PC-9 (cell line): ENCODE data around the gene MYOF.

Experiments used
- EZH2 ChIP-seq: fragments of 200-600 bp; sonication (generic); IDR thresholded peaks from 2 replicates; pipeline ENCODE4 v1.8.0; 2017; ENCODE audit warnings: antibody characterized with exemption, low read depth
- TF ChIP-seq, protein P1 (sequence below): fragments of 200-600 bp; sonication (generic); conservative IDR thresholded peaks from 2 replicates; pipeline ENCODE4 v1.6.1; 2017; ENCODE audit warnings: mixed run types, antibody characterized with exemption, mild to moderate bottlenecking, moderate library complexity

DNA sequence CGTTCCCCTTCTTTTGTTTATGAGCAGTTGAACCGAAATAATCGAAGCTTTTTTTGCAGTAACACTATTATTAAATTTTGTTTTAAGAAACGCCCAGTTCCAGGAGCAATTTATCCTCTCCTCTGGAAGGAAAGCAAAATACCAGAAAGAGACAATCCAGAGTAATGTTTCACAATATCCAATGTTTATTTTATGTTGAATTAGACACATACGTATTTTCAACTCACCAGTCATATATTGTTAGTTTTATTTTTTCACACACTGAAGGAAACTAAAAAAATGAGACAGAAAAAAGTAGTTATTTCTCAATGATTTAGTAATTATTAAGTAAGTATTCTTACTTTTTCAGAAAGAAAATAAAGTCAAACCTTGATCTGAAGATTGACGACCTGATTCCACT lies 85.1 kb downstream of the MYOF start:
- TF ChIP-seq, protein P1, sequence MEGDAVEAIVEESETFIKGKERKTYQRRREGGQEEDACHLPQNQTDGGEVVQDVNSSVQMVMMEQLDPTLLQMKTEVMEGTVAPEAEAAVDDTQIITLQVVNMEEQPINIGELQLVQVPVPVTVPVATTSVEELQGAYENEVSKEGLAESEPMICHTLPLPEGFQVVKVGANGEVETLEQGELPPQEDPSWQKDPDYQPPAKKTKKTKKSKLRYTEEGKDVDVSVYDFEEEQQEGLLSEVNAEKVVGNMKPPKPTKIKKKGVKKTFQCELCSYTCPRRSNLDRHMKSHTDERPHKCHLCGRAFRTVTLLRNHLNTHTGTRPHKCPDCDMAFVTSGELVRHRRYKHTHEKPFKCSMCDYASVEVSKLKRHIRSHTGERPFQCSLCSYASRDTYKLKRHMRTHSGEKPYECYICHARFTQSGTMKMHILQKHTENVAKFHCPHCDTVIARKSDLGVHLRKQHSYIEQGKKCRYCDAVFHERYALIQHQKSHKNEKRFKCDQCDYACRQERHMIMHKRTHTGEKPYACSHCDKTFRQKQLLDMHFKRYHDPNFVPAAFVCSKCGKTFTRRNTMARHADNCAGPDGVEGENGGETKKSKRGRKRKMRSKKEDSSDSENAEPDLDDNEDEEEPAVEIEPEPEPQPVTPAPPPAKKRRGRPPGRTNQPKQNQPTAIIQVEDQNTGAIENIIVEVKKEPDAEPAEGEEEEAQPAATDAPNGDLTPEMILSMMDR, result no peak
- no peak for TF ChIP-seq EZH2
